OCI-LY7 (cell line): ENCODE data around the gene TIMM22. TPM values are rescaled to one million over a fixed set of nuclear protein-coding genes. Genes with fewer than 3 reads are reported as not detected.

ENCODE experiments used
- BruUV-seq: library from RNA; stranded (reverse); fragments of 400-500 nt; replicated peaks from 2 replicates; lab custom pipeline; 2021; lab: Mats Ljungman, UMichigan
- CTCF ChIA-PET: fragments of 300-600 bp; sonication (Branson Sonifier 250); formaldehyde crosslinking; loops from one replicate; lab custom pipeline; 2022; ENCODE audit warnings: antibody characterized with exemption; ENCODE audit not compliant: unreplicated experiment; lab: Charles Lee
- POLR2A ChIA-PET: fragments of 300-600 bp; sonication (Branson Sonifier 250); formaldehyde crosslinking; loops from one replicate; lab custom pipeline; 2022; ENCODE audit warnings: antibody characterized with exemption; lab: Charles Lee
- DNase-seq: peaks from one replicate; pipeline ENCODE4 v3.0.0-alpha.2; 2015; ENCODE audit warnings: low spot score
- H2AFZ ChIP-seq: fragments of 200-600 bp; sonication (generic), shearing (Covaris generic); 2 replicates; pipeline ENCODE4 v1.6.1; 2014; ENCODE audit warnings: mild to moderate bottlenecking, antibody characterized with exemption, low read length, moderate library complexity
- H3K27ac ChIP-seq: fragments of 200-600 bp; sonication (generic); 2 replicates; pipeline ENCODE4 v1.5.1; 2014; ENCODE audit warnings: mixed run types, low read depth, mild to moderate bottlenecking, moderate library complexity, low read length, inconsistent platforms; ENCODE audit not compliant: poor library complexity, severe bottlenecking
- H3K36me3 ChIP-seq: fragments of 200-600 bp; sonication (generic); 2 replicates; pipeline ENCODE4 v1.6.1; 2014; ENCODE audit warnings: mild to moderate bottlenecking, antibody characterized with exemption, low read length, moderate library complexity, mixed read lengths; ENCODE audit not compliant: insufficient read depth
- H3K4me1 ChIP-seq: fragments of 200-600 bp; sonication (generic); 2 replicates; pipeline ENCODE4 v1.5.1; 2014; ENCODE audit warnings: mild to moderate bottlenecking, low read length; ENCODE audit not compliant: insufficient read depth, poor library complexity, severe bottlenecking
- H3K4me2 ChIP-seq: fragments of 200-600 bp; sonication (generic); 2 replicates; pipeline ENCODE4 v1.6.1; 2014; ENCODE audit warnings: mild to moderate bottlenecking, low read length
- H3K4me3 ChIP-seq: fragments of 200-600 bp; sonication (generic); 2 replicates; pipeline ENCODE4 v1.5.1; 2014; ENCODE audit warnings: mild to moderate bottlenecking, low read depth, low read length; ENCODE audit not compliant: poor library complexity, severe bottlenecking
- H3K79me2 ChIP-seq: fragments of 200-600 bp; sonication (generic); 2 replicates; pipeline ENCODE4 v1.6.1; 2016; ENCODE audit warnings: low read depth, mild to moderate bottlenecking, low read length, moderate library complexity, mixed read lengths; ENCODE audit not compliant: insufficient read depth
- H3K9me2 ChIP-seq: fragments of 200-600 bp; sonication (generic); 2 replicates; pipeline ENCODE4 v1.6.1; 2016; ENCODE audit warnings: mild to moderate bottlenecking, low read length, mixed read lengths; ENCODE audit not compliant: insufficient read depth
- H3K9me3 ChIP-seq: fragments of 200-600 bp; sonication (generic); 2 replicates; pipeline ENCODE4 v1.6.1; 2014; ENCODE audit warnings: mild to moderate bottlenecking, mixed run types, low read length, mixed read lengths
- H4K20me1 ChIP-seq: fragments of 200-600 bp; sonication (generic); 2 replicates; pipeline ENCODE4 v1.6.1; 2014; ENCODE audit warnings: mild to moderate bottlenecking, antibody characterized with exemption, low read length, moderate library complexity, mixed read lengths; ENCODE audit not compliant: insufficient read depth
- CTCF ChIP-seq: fragments of 200-600 bp; sonication (generic); conservative IDR thresholded peaks from 2 replicates; pipeline ENCODE4 v1.5.1; 2014; ENCODE audit warnings: mild to moderate bottlenecking, antibody characterized with exemption, low read length, moderate library complexity, mixed read lengths
- EZH2phosphoT487 ChIP-seq: fragments of 200-600 bp; sonication (generic); IDR thresholded peaks from 2 replicates; pipeline ENCODE4 v1.6.1; 2018; ENCODE audit warnings: low read depth, borderline replicate concordance, mild to moderate bottlenecking, mixed run types, antibody characterized with exemption, low read length, moderate library complexity, mixed read lengths
- intact Hi-C: fragments of 100-400 bp; cut with micrococcal nuclease; formaldehyde crosslinking; loops from one replicate; pipeline ENCODE4 v1.10.0; 2022; ENCODE audit not compliant: unreplicated experiment
- total RNA-seq, 2 experiments: library from RNA; depleted of rRNA in 1 of 2; stranded (reverse); fragments of >200 nt in 1 of 2; shearing (Covaris generic) in 1 of 2; gene quantifications; 2 replicates each; pipeline ENCODE4 v1.2.3, GENCODE V29; 2014 to 2022

TIMM22 gene
- total RNA-seq, 2 experiments from 2014 or later: 13.8 to 15.7 TPM

DNA sequence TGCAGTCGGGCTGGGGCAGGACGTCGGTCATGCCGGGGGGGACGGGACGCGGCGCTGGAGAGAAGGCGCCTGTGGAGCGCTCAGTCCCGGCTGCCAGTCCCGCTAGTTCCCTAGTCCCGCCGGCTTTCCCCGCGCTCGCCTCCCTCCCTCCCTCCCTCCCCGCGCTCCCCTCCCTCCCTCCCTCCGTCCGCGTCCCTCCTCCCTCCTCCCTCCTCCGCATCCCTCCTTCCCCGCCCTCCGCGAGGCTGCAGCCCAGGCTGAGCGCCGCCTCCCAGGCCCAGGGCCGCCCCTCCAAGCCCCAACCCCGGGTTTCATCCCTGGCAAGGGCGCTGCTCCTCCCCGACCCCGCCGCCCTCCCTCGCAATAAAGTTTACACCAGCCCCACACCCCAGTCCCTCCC, 34.8 kb downstream of the TIMM22 start:
- ChIA-PET CTCF (no interaction called here), POLR2A (no interaction called here)
- DNase-seq: no peak
- no TSS peak for BruUV-seq
- H3K4me1 ChIP-seq: no peaks in the 10 kb centered on the region
- no peak for TF ChIP-seq CTCF
- TF ChIP-seq EZH2phosphoT487: no peak
- no peaks in the 10 kb centered on the region for H3K9me2 ChIP-seq
- no peaks in the 10 kb centered on the region for H3K79me2 ChIP-seq
- H3K4me2 ChIP-seq: no peak overlapping the region
- H3K4me3 ChIP-seq: no peak overlapping the region
- no peaks in the 10 kb centered on the region for H3K9me3 ChIP-seq
- no peaks in the 10 kb centered on the region for H4K20me1 ChIP-seq
- peaks cover 15% of the 10 kb centered on the region for H3K36me3 ChIP-seq
- H2AFZ ChIP-seq: no peak overlapping the region
- no peak overlapping the region for H3K27ac ChIP-seq
- intact Hi-C loops: no loop called here

DNA sequence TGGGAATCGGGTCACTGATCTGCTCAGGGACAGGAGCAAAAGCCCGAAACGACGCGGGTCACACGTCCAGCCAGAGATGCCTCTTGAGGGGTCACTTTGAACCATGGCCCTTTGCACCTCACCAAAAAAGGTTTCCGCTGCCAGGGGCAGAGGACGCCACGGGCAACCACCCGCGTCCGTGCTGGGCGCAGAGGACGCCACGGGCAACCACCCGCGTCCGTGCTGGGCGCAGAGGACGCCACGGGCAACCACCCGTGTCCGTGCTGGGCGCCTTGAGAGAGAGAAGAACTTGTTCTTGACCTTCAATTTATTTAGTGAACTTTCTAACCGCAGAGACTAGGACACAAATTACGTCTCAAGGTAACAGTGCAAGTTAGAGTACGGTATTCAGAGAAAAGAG, 35.5 kb downstream of the TIMM22 start:
- no peak overlapping the region for H3K4me2 ChIP-seq
- CTCF ChIA-PET: no interaction called here
- H2AFZ ChIP-seq: no peak overlapping the region

GRCh38 chr17:1033503-1033902, 36.6 kb downstream of the TIMM22 start:
- no peak overlapping the region for H3K27ac ChIP-seq
- no peaks in the 10 kb centered on the region for H4K20me1 ChIP-seq
- H3K36me3 ChIP-seq: peaks cover 33% of the 10 kb centered on the region
- no peak for TF ChIP-seq CTCF
- no peak for TF ChIP-seq EZH2phosphoT487
- H3K9me3 ChIP-seq: no peaks in the 10 kb centered on the region
- no peak overlapping the region for H3K4me2 ChIP-seq
- no TSS peak for BruUV-seq
- ChIA-PET CTCF (no interaction called here), POLR2A (no interaction called here)
- intact Hi-C loops: no loop called here
- H3K4me1 ChIP-seq: no peaks in the 10 kb centered on the region
- H3K79me2 ChIP-seq: no peaks in the 10 kb centered on the region
- no peak overlapping the region for H2AFZ ChIP-seq
- no peaks in the 10 kb centered on the region for H3K9me2 ChIP-seq
- no peak overlapping the region for H3K4me3 ChIP-seq
- no peak for DNase-seq

More for the DNA sequence above, 35.5 kb downstream of the TIMM22 start:
- DNase-seq: no peak
- BruUV-seq: no TSS peak
- intact Hi-C loops: no loop called here
- TF ChIP-seq EZH2phosphoT487: no peak
- TF ChIP-seq CTCF: no peak
- POLR2A ChIA-PET: no interaction called here
- no peaks in the 10 kb centered on the region for H3K4me1 ChIP-seq
- no peak overlapping the region for H3K4me3 ChIP-seq
- no peaks in the 10 kb centered on the region for H3K9me3 ChIP-seq
- peaks cover 22% of the 10 kb centered on the region for H3K36me3 ChIP-seq
- H4K20me1 ChIP-seq: no peaks in the 10 kb centered on the region
- H3K79me2 ChIP-seq: no peaks in the 10 kb centered on the region
- no peaks in the 10 kb centered on the region for H3K9me2 ChIP-seq
- no peak overlapping the region for H3K27ac ChIP-seq
